ENCODE data around the gene ARHGAP24. TPM values are rescaled to one million over a fixed set of nuclear protein-coding genes. Genes with fewer than 3 reads are reported as not detected.
"Not testable (repeated sequence)": the region's sequence is repeated elsewhere in the genome, so short reads cannot be mapped to it uniquely, and the experiment has no call there.

Gene ARHGAP24
- total RNA-seq, 1 donor from 2014 or later = not detected

GRCh38 chr4:85953651-85954018, 478.7 kb downstream of the ARHGAP24 start:
- DNase-seq (ENCODE audit: low spot score) = no peak
- Mint-ChIP-seq H3K4me1 (ENCODE audit: low read depth) (no peaks in the 10 kb centered on the region), H3K9me3 (no peaks in the 10 kb centered on the region), H3K36me3 (ENCODE audit: low read depth) (no peaks in the 10 kb centered on the region), H3K27ac (no peak overlapping the region), H3K4me3 (no peak overlapping the region), H3K27me3 (ENCODE audit: insufficient read depth) (no peaks in the 10 kb centered on the region)
- intact Hi-C loops (cut with micrococcal nuclease) = no loop called here

DNA sequence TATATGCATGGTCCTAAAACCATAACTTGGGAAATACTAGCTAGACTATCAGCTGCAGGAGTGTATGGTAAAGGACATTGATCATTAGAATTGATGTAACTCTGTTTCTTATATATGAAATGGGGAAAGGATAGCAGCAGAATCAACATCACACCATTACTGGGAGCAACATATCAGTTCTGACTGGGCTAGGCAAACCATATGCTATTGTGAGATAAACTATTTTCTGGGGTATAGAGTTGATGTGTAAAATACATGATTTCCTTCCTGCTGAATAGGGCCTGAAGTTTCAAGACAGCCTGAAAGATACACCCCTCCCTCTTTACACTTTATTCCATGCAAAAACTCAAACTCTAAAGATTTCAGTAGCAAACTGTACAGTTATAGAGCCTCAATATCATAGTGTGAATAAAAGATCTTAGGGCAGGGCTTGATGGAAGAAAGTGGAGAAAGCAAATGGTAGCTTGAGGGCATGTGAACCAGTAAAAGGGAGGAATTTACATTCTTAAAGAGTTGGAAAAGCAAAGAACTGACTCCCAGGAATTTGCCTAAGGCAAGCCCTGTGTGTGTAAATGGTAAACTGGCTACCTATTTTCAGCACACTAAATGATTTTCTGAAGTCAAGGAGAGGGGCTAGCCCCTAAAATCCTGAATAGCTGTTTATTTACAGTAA, 480.8 kb downstream of the ARHGAP24 start:
- DNase-seq (ENCODE audit: low spot score) = no peak
- Mint-ChIP-seq H3K27ac (no peak overlapping the region), H3K4me3 (no peak overlapping the region), H3K27me3 (ENCODE audit: insufficient read depth) (no peaks in the 10 kb centered on the region), H3K36me3 (ENCODE audit: low read depth) (no peaks in the 10 kb centered on the region), H3K4me1 (ENCODE audit: low read depth) (no peaks in the 10 kb centered on the region), H3K9me3 (no peaks in the 10 kb centered on the region)
- intact Hi-C loops (cut with micrococcal nuclease) = no loop called here

- Mint-ChIP-seq H3K4me3 (no peak overlapping the region), H3K36me3 (ENCODE audit: low read depth) (no peaks in the 10 kb centered on the region), H3K27ac (no peak overlapping the region), H3K4me1 (ENCODE audit: low read depth) (no peaks in the 10 kb centered on the region), H3K9me3 (no peaks in the 10 kb centered on the region), H3K27me3 (ENCODE audit: insufficient read depth) (no peaks in the 10 kb centered on the region)
- intact Hi-C loops (cut with micrococcal nuclease) = no loop called here
- no peak for DNase-seq (ENCODE audit: low spot score)
Measured at GRCh38 chr4:85956293-85956945, 481.5 kb downstream of the ARHGAP24 start.

DNA sequence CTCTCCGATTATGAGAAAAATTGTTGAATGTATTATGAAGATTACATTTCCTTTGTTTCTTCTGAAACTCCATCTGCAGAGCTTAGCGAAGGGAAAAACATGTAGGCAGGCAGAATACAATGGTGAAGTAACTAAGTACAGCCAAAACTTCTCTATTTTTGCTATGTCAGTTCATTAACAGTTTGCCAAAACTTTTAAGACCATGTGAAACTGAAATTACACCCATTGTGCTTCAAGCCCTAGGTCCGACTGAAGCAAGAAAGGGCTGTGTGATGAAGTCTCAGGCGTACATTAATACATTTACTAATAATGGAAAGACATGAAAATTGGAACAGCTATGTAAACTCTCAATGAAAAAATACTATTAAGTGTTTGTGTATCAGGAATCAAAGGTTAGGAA, 486.9 kb downstream of the ARHGAP24 start:
- no peak overlapping the region for H3K4me3 Mint-ChIP-seq
- no peaks in the 10 kb centered on the region for H3K36me3 Mint-ChIP-seq (ENCODE audit: low read depth)
- H3K27ac Mint-ChIP-seq = no peak overlapping the region
- intact Hi-C loops (cut with micrococcal nuclease) = no loop called here
- H3K27me3 Mint-ChIP-seq (ENCODE audit: insufficient read depth) = no peaks in the 10 kb centered on the region
- H3K4me1 Mint-ChIP-seq (ENCODE audit: low read depth) = no peaks in the 10 kb centered on the region
- H3K9me3 Mint-ChIP-seq = no peaks in the 10 kb centered on the region
- no peak for DNase-seq (ENCODE audit: low spot score)

DNA sequence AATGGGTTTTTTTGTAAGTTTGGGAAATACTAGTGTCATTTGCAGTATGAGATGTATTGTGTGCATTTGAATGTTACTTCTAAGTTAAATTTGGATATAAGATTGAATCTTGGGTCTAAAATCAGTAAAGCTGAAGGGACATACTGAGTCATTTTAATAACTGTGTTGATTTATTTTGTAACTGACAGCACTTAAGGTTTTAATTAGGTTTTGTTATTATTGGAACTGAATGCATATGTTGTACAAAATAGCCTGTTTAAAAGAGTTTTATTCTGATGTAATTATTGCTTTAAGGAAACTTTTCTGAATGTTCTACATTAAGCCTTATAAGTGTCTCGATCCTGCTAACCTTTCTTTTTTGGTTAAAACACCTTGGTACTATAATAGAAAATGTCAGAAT, 488.3 kb downstream of the ARHGAP24 start:
- Mint-ChIP-seq H3K27ac (no peak overlapping the region), H3K36me3 (ENCODE audit: low read depth) (no peaks in the 10 kb centered on the region), H3K27me3 (ENCODE audit: insufficient read depth) (no peaks in the 10 kb centered on the region), H3K9me3 (no peaks in the 10 kb centered on the region), H3K4me1 (ENCODE audit: low read depth) (no peaks in the 10 kb centered on the region), H3K4me3 (no peak overlapping the region)
- intact Hi-C loops (cut with micrococcal nuclease) = no loop called here
- DNase-seq (ENCODE audit: low spot score) = no peak

GRCh38 chr4:85964298-85964697, 489.3 kb downstream of the ARHGAP24 start:
- H3K27me3 Mint-ChIP-seq (ENCODE audit: insufficient read depth) = no peaks in the 10 kb centered on the region
- intact Hi-C loops (cut with micrococcal nuclease) = no loop called here

GRCh38 chr4:85965017-85965416, 490.1 kb downstream of the ARHGAP24 start:
- H3K27me3 Mint-ChIP-seq (ENCODE audit: insufficient read depth); intact Hi-C loops (cut with micrococcal nuclease); DNase-seq (ENCODE audit: low spot score); H3K36me3 Mint-ChIP-seq (ENCODE audit: low read depth); H3K9me3 Mint-ChIP-seq; H3K4me3 Mint-ChIP-seq; H3K27ac Mint-ChIP-seq; H3K4me1 Mint-ChIP-seq (ENCODE audit: low read depth): not testable (repeated sequence)

More at GRCh38 chr4:85964298-85964697, 489.3 kb downstream of the ARHGAP24 start:
- Mint-ChIP-seq H3K9me3 (no peaks in the 10 kb centered on the region), H3K4me1 (ENCODE audit: low read depth) (no peaks in the 10 kb centered on the region), H3K36me3 (ENCODE audit: low read depth) (no peaks in the 10 kb centered on the region), H3K27ac (no peak overlapping the region), H3K4me3 (no peak overlapping the region)
- DNase-seq (ENCODE audit: low spot score) = no peak

DNA sequence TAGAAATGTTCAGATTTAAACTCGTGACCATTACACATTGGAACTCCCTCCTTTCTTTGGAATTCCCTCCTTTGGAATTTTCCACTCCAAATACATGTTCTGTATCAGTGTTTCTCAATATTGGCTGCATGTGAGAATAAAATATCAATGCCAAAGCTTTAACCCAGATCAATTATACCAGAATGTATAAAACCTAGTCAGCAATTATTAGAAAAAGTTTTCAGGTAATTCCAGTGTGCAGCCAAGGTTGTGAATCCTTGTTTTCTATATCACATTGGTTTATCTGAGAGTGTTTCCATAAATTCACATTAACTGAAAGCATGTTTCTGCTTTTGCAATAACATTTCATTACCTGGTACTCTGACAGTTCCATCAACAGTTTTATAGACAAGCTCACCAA, 490.6 kb downstream of the ARHGAP24 start:
- Mint-ChIP-seq H3K27ac (no peak overlapping the region), H3K4me1 (ENCODE audit: low read depth) (no peaks in the 10 kb centered on the region), H3K36me3 (ENCODE audit: low read depth) (no peaks in the 10 kb centered on the region), H3K27me3 (ENCODE audit: insufficient read depth) (no peaks in the 10 kb centered on the region), H3K4me3 (no peak overlapping the region), H3K9me3 (no peaks in the 10 kb centered on the region)
- no peak for DNase-seq (ENCODE audit: low spot score)
- intact Hi-C loops (cut with micrococcal nuclease) = no loop called here

DNA sequence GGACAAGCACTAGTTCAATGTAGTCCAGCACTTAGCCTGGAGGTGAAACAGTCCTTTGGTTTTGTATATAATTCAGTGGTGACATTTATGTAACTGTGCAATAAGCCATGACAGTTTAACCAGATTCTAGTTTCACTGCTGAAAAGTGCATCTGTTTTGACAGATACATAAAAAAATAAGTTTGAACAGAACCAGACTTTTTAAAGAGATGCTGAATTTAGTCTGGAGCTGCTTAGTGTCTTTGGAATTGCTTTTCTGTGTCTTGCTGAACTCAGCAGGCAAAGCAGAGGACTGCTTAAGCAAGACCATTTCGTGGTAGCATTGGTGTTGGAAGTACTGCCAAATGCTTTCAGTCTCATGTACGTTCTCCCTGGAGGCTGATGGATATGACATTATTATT, 491.4 kb downstream of the ARHGAP24 start:
- intact Hi-C loops (cut with micrococcal nuclease) = no loop called here
- H3K9me3 Mint-ChIP-seq = no peaks in the 10 kb centered on the region
- no peaks in the 10 kb centered on the region for H3K27me3 Mint-ChIP-seq (ENCODE audit: insufficient read depth)
- H3K27ac Mint-ChIP-seq = no peak overlapping the region
- H3K4me1 Mint-ChIP-seq (ENCODE audit: low read depth) = no peaks in the 10 kb centered on the region
- H3K4me3 Mint-ChIP-seq = no peak overlapping the region
- no peak for DNase-seq (ENCODE audit: low spot score)
- H3K36me3 Mint-ChIP-seq (ENCODE audit: low read depth) = no peaks in the 10 kb centered on the region

- intact Hi-C loops (cut with micrococcal nuclease) = no loop called here
- Mint-ChIP-seq H3K4me1 (ENCODE audit: low read depth) (no peaks in the 10 kb centered on the region), H3K4me3 (no peak overlapping the region), H3K9me3 (no peaks in the 10 kb centered on the region), H3K36me3 (ENCODE audit: low read depth) (no peaks in the 10 kb centered on the region), H3K27me3 (ENCODE audit: insufficient read depth) (no peaks in the 10 kb centered on the region), H3K27ac (no peak overlapping the region)
- no peak for DNase-seq (ENCODE audit: low spot score)
Measured at GRCh38 chr4:85967872-85968271, 492.9 kb downstream of the ARHGAP24 start.

GRCh38 chr4:85968945-85969819, 494.2 kb downstream of the ARHGAP24 start:
- intact Hi-C loops (cut with micrococcal nuclease) = no loop called here
- no peak for DNase-seq (ENCODE audit: low spot score)
- Mint-ChIP-seq H3K9me3 (no peaks in the 10 kb centered on the region), H3K4me3 (no peak overlapping the region), H3K27me3 (ENCODE audit: insufficient read depth) (no peaks in the 10 kb centered on the region), H3K4me1 (ENCODE audit: low read depth) (no peaks in the 10 kb centered on the region), H3K36me3 (ENCODE audit: low read depth) (no peaks in the 10 kb centered on the region), H3K27ac (no peak overlapping the region)

GRCh38 chr4:85970535-85970934, 495.6 kb downstream of the ARHGAP24 start:
- no peaks in the 10 kb centered on the region for H3K27me3 Mint-ChIP-seq (ENCODE audit: insufficient read depth)
- DNase-seq (ENCODE audit: low spot score) = no peak
- intact Hi-C loops (cut with micrococcal nuclease) = loop anchor here (5.0 kb wide), 1 partner anchor 823 kb away; no protein-coding TSS in a partner anchor
- no peaks in the 10 kb centered on the region for H3K36me3 Mint-ChIP-seq (ENCODE audit: low read depth)
- H3K4me1 Mint-ChIP-seq (ENCODE audit: low read depth) = no peaks in the 10 kb centered on the region
- no peaks in the 10 kb centered on the region for H3K9me3 Mint-ChIP-seq
- H3K4me3 Mint-ChIP-seq = no peak overlapping the region
- no peak overlapping the region for H3K27ac Mint-ChIP-seq

- Mint-ChIP-seq H3K27ac (no peak overlapping the region), H3K27me3 (ENCODE audit: insufficient read depth) (no peaks in the 10 kb centered on the region), H3K36me3 (ENCODE audit: low read depth) (no peaks in the 10 kb centered on the region), H3K4me1 (ENCODE audit: low read depth) (no peaks in the 10 kb centered on the region), H3K4me3 (no peak overlapping the region), H3K9me3 (no peaks in the 10 kb centered on the region)
- no peak for DNase-seq (ENCODE audit: low spot score)
- intact Hi-C loops (cut with micrococcal nuclease) = no loop called here
Measured at GRCh38 chr4:85979276-85979675, 504.3 kb downstream of the ARHGAP24 start.
